ENCODE measurements around the gene PDE4B. TPM values are rescaled to one million over a fixed set of nuclear protein-coding genes. Genes with fewer than 3 reads are reported as not detected.

Gene PDE4B
- total RNA-seq, 3 donors from 2014 or later: 8.0 to 207 (median 54.4) TPM

- Histone ChIP-seq H3K4me3 (peak overlapping the region in 1 of 3 donors; percentile 41), H3K27me3 (no peaks in the 10 kb centered on the region), H3K36me3 (no peaks in the 10 kb centered on the region), H3K27ac (peak overlapping the region; percentile 63 to 80), H3K9me3 (no peaks in the 10 kb centered on the region), H3K4me1 (peaks cover 4 to 9% of the 10 kb centered on the region in 2 donors)
- intact Hi-C loops (cut with DNase I; ENCODE audit: low total_unique reads): loop anchor here (5.0 kb wide), 1 partner anchor 1207 kb away; the partner anchor contains the start of gene AK4
- DNase-seq (ENCODE audit: low spot score in 2 of 2): no peak
- no peak for TF ChIP-seq CTCF (IDR thresholded peaks at IDR 0.05)
These were observed 561.9 kb downstream of the PDE4B start for GRCh38 chr1:66354311-66355201.

GRCh38 chr1:66355756-66356155 is 563.1 kb downstream of the PDE4B start:
- intact Hi-C loops (cut with DNase I; ENCODE audit: low total_unique reads): no loop called here
- Histone ChIP-seq H3K9me3 (no peaks in the 10 kb centered on the region), H3K4me3 (no peak overlapping the region)

GRCh38 chr1:66356605-66357004 is 563.9 kb downstream of the PDE4B start:
- no peaks in the 10 kb centered on the region for H3K27me3 ChIP-seq
- no peak for TF ChIP-seq CTCF (IDR thresholded peaks at IDR 0.05)
- TF ChIP-seq POLR2AphosphoS5 (IDR thresholded peaks at IDR 0.05): no peak
- no peak for TF ChIP-seq POLR2A (IDR thresholded peaks at IDR 0.05)
- H3K4me3 ChIP-seq: no peak overlapping the region
- no peak overlapping the region for H3K27ac ChIP-seq
- H3K9me3 ChIP-seq: no peaks in the 10 kb centered on the region
- H3K36me3 ChIP-seq: no peaks in the 10 kb centered on the region
- intact Hi-C loops (cut with DNase I; ENCODE audit: low total_unique reads): no loop called here
- DNase-seq (ENCODE audit: low spot score in 2 of 2): no peak
- peaks cover 4 to 9% of the 10 kb centered on the region in 2 donors for H3K4me1 ChIP-seq

More at GRCh38 chr1:66355756-66356155, 563.1 kb downstream of the PDE4B start:
- TF ChIP-seq POLR2AphosphoS5 (IDR thresholded peaks at IDR 0.05): no peak
- TF ChIP-seq CTCF (IDR thresholded peaks at IDR 0.05): no peak
- no peak for TF ChIP-seq POLR2A (IDR thresholded peaks at IDR 0.05)
- no peak for DNase-seq (ENCODE audit: low spot score in 2 of 2)
- Histone ChIP-seq H3K4me1 (peaks cover 4 to 9% of the 10 kb centered on the region in 2 donors), H3K27ac (peak overlapping the region in 1 of 2 donors; percentile 23), H3K36me3 (no peaks in the 10 kb centered on the region), H3K27me3 (no peaks in the 10 kb centered on the region)

GRCh38 chr1:66357021-66357420 is 564.3 kb downstream of the PDE4B start:
- Histone ChIP-seq H3K9me3 (no peaks in the 10 kb centered on the region), H3K36me3 (no peaks in the 10 kb centered on the region), H3K27me3 (no peaks in the 10 kb centered on the region), H3K4me3 (no peak overlapping the region), H3K4me1 (peaks cover 3 to 9% of the 10 kb centered on the region in 2 donors), H3K27ac (no peak overlapping the region)
- intact Hi-C loops (cut with DNase I; ENCODE audit: low total_unique reads): no loop called here
- DNase-seq (ENCODE audit: low spot score in 2 of 2): no peak
- no peak for TF ChIP-seq POLR2A (IDR thresholded peaks at IDR 0.05)

- H3K36me3 ChIP-seq: no peaks in the 10 kb centered on the region
- H3K27ac ChIP-seq: no peak overlapping the region
- DNase-seq (ENCODE audit: low spot score in 2 of 2): no peak
- intact Hi-C loops (cut with DNase I; ENCODE audit: low total_unique reads): no loop called here
- H3K9me3 ChIP-seq: no peaks in the 10 kb centered on the region
- H3K4me3 ChIP-seq: no peak overlapping the region
- no peak for TF ChIP-seq POLR2A (IDR thresholded peaks at IDR 0.05)
- TF ChIP-seq POLR2AphosphoS5 (IDR thresholded peaks at IDR 0.05): no peak
- TF ChIP-seq CTCF (IDR thresholded peaks at IDR 0.05): no peak
- H3K4me1 ChIP-seq: peaks cover 0 to 9% of the 10 kb centered on the region in 2 donors
- H3K27me3 ChIP-seq: no peaks in the 10 kb centered on the region
These were observed 564.9 kb downstream of the PDE4B start for GRCh38 chr1:66357478-66358197.
